Loucy (cell line): ENCODE results near the gene DHRS7C.

Source experiments
- H2AFZ ChIP-seq: fragments of 200-600 bp; sonication (generic); 2 replicates; pipeline ENCODE4 v1.6.0; 2016; ENCODE audit warnings: antibody characterized with exemption, mild to moderate bottlenecking, low read length, moderate library complexity
- H3F3A ChIP-seq: fragments of 200-600 bp; 2 replicates; pipeline ENCODE4 v1.6.0; 2016; ENCODE audit warnings: antibody characterized with exemption, low read depth, mild to moderate bottlenecking
- H3K27me3 ChIP-seq: fragments of 200-600 bp; sonication (generic); 2 replicates; pipeline ENCODE4 v1.6.1; 2014; ENCODE audit warnings: low read length, mild to moderate bottlenecking; ENCODE audit not compliant: insufficient read depth, poor library complexity, severe bottlenecking
- H3K36me3 ChIP-seq: fragments of 200-600 bp; sonication (generic); 2 replicates; pipeline ENCODE4 v1.6.1; 2016; ENCODE audit warnings: low read length; ENCODE audit not compliant: insufficient read depth
- H3K4me1 ChIP-seq: fragments of 200-600 bp; sonication (generic); 2 replicates; pipeline ENCODE4 v1.5.1; 2014; ENCODE audit warnings: low read length, mild to moderate bottlenecking; ENCODE audit not compliant: insufficient read depth, poor library complexity, severe bottlenecking
- H3K4me2 ChIP-seq: fragments of 200-600 bp; sonication (generic); 2 replicates; pipeline ENCODE4 v1.6.0; 2014; ENCODE audit warnings: antibody characterized with exemption, low read length, low read depth, mild to moderate bottlenecking; ENCODE audit not compliant: poor library complexity, severe bottlenecking
- H3K4me3 ChIP-seq: fragments of 200-600 bp; sonication (generic); 2 replicates; pipeline ENCODE4 v1.5.1; 2014; ENCODE audit warnings: low read length, mild to moderate bottlenecking, mixed read lengths; ENCODE audit not compliant: poor library complexity, severe bottlenecking
- H3K79me2 ChIP-seq: fragments of 200-600 bp; sonication (generic); 2 replicates; pipeline ENCODE4 v1.6.1; 2014; ENCODE audit warnings: low read length; ENCODE audit not compliant: insufficient read depth
- H3K9ac ChIP-seq: fragments of 200-600 bp; sonication (generic); 2 replicates; pipeline ENCODE4 v1.6.0; 2014; ENCODE audit warnings: mild to moderate bottlenecking, low read depth, low read length, moderate library complexity; ENCODE audit not compliant: poor library complexity, severe bottlenecking
- H3K9me2 ChIP-seq: fragments of 200-600 bp; sonication (generic); replicated peaks from 2 replicates; pipeline ENCODE4 v1.6.1; 2016; ENCODE audit warnings: low read depth, low read length, mixed read lengths
- H3K9me3 ChIP-seq: fragments of 200-600 bp; sonication (generic); 2 replicates; pipeline ENCODE4 v1.6.1; 2014; ENCODE audit warnings: mild to moderate bottlenecking, antibody characterized with exemption, low read length, low read depth; ENCODE audit not compliant: insufficient read depth
- H4K20me1 ChIP-seq: fragments of 200-600 bp; sonication (generic); 2 replicates; pipeline ENCODE4 v1.6.0; 2014; ENCODE audit warnings: antibody characterized with exemption, low read length, mild to moderate bottlenecking; ENCODE audit not compliant: insufficient read depth, poor library complexity, severe bottlenecking
- CTCF ChIP-seq: fragments of 200-600 bp; sonication (generic); conservative IDR thresholded peaks from 2 replicates; pipeline ENCODE4 v1.5.1; 2014; ENCODE audit warnings: mild to moderate bottlenecking, antibody characterized with exemption, low read length
- EZH2phosphoT487 ChIP-seq: fragments of 200-600 bp; IDR thresholded peaks from 2 replicates; pipeline ENCODE4 v1.6.1; 2018; ENCODE audit warnings: antibody characterized with exemption, mild to moderate bottlenecking, moderate library complexity, borderline replicate concordance

The DHRS7C gene

GRCh38 chr17:9818760-9819159 is 27.4 kb upstream of the DHRS7C start:
- no peak for TF ChIP-seq EZH2phosphoT487
- no peak for TF ChIP-seq CTCF
- H2AFZ ChIP-seq = no peak overlapping the region
- no peaks in the 10 kb centered on the region for H3F3A ChIP-seq
- H3K4me1 ChIP-seq = no peaks in the 10 kb centered on the region
- H3K4me3 ChIP-seq = no peak overlapping the region
- H3K79me2 ChIP-seq = no peaks in the 10 kb centered on the region
- H3K9me2 ChIP-seq = no peaks in the 10 kb centered on the region
- H3K9ac ChIP-seq = no peak overlapping the region
- no peaks in the 10 kb centered on the region for H3K27me3 ChIP-seq
- H4K20me1 ChIP-seq = no peaks in the 10 kb centered on the region
- H3K4me2 ChIP-seq = no peak overlapping the region
- H3K9me3 ChIP-seq = no peaks in the 10 kb centered on the region
- H3K36me3 ChIP-seq = no peaks in the 10 kb centered on the region

GRCh38 chr17:9817086-9817485 is 25.7 kb upstream of the DHRS7C start:
- Histone ChIP-seq H3K9me3 (no peaks in the 10 kb centered on the region), H3K9me2 (no peaks in the 10 kb centered on the region), H3K4me3 (no peak overlapping the region), H4K20me1 (no peaks in the 10 kb centered on the region), H3K36me3 (no peaks in the 10 kb centered on the region), H3F3A (no peaks in the 10 kb centered on the region), H3K4me1 (no peaks in the 10 kb centered on the region), H3K79me2 (no peaks in the 10 kb centered on the region), H2AFZ (no peak overlapping the region), H3K9ac (no peak overlapping the region), H3K27me3 (no peaks in the 10 kb centered on the region), H3K4me2 (no peak overlapping the region)
- TF ChIP-seq CTCF = no peak
- TF ChIP-seq EZH2phosphoT487 = no peak

GRCh38 chr17:9816472-9816871 is 25.1 kb upstream of the DHRS7C start:
- H3K27me3 ChIP-seq = no peaks in the 10 kb centered on the region
- no peaks in the 10 kb centered on the region for H3K79me2 ChIP-seq
- no peaks in the 10 kb centered on the region for H3K9me2 ChIP-seq
- no peaks in the 10 kb centered on the region for H4K20me1 ChIP-seq
- no peak overlapping the region for H3K4me2 ChIP-seq
- H3F3A ChIP-seq = no peaks in the 10 kb centered on the region
- H3K9me3 ChIP-seq = no peaks in the 10 kb centered on the region
- no peak for TF ChIP-seq CTCF
- no peak for TF ChIP-seq EZH2phosphoT487
- no peak overlapping the region for H3K9ac ChIP-seq
- H2AFZ ChIP-seq = no peak overlapping the region
- no peaks in the 10 kb centered on the region for H3K36me3 ChIP-seq
- no peak overlapping the region for H3K4me3 ChIP-seq
- no peaks in the 10 kb centered on the region for H3K4me1 ChIP-seq
